ENCODE data around the gene TCHP. TPM values are rescaled to one million over a fixed set of nuclear protein-coding genes. Genes with fewer than 3 reads are reported as not detected.
"Not testable (repeated sequence)": the region's sequence is repeated elsewhere in the genome, so short reads cannot be mapped to it uniquely, and the experiment has no call there.

The TCHP gene
- total RNA-seq (2021), result 12.6 and 13.3 TPM in 2 replicates
- long read RNA-seq, transcript TCHP-202 (13 exons, 3,090 nt), result major isoform, 35 of 50 reads
- long read RNA-seq, partial matches to known transcripts, result 7 of 50 reads
- long read RNA-seq, other reads (novel, unspliced or antisense), result 8 of 50 reads

- peaks cover 96% of the 10 kb centered on the region for H3K27me3 Mint-ChIP-seq (ENCODE audit: low read depth)
- WGBS (ENCODE audit: extremely low coverage, insufficient read length, low lambda C conversion rate), result no CpG with 5 or more reads among the region's 69 CpGs
- no peak within 1 kb of the TSS for H2BK20ac ChIP-seq (ENCODE audit: low read depth, low read length, poor library complexity, severe bottlenecking)
- no peak for TF ChIP-seq CTCF (conservative IDR thresholded peaks at IDR 0.05)
- peaks cover 13% of the 10 kb centered on the region for H3K23me2 ChIP-seq (ENCODE audit: insufficient read length, low read depth, low read length, poor library complexity, severe bottlenecking)
- no peak within 1 kb of the TSS for H2BK15ac ChIP-seq (ENCODE audit: low read depth, low read length)
- H4K5ac ChIP-seq (ENCODE audit: insufficient read length, low read depth, low read length), result peak within 1 kb of the TSS; percentile 6
- no peaks in the 10 kb centered on the region for H3K79me1 ChIP-seq (ENCODE audit: insufficient read depth, low read depth, low read length, poor library complexity, severe bottlenecking)
- no peak within 1 kb of the TSS for H2AFZ ChIP-seq (ENCODE audit: low read length)
- no peaks in the 10 kb centered on the region for H3K9me3 ChIP-seq (ENCODE audit: control insufficient read depth, low read depth, low read length)
- no peak within 1 kb of the TSS for H3K4ac ChIP-seq (ENCODE audit: low read depth, low read length)
- peak within 1 kb of the TSS; percentile 69 for H3K4me2 ChIP-seq (ENCODE audit: insufficient read depth, insufficient read length, low read length)
- no peak within 1 kb of the TSS for H2BK120ac ChIP-seq (ENCODE audit: low read depth, low read length, poor library complexity, severe bottlenecking)
- DNase-seq, result peak; percentile 82
- H3K9me3 Mint-ChIP-seq, result no peaks in the 10 kb centered on the region; a peak in 1 of 5 replicates
- no peak within 1 kb of the TSS for H3K56ac ChIP-seq (ENCODE audit: insufficient read length, low read depth, low read length)
- H4K20me1 ChIP-seq (ENCODE audit: control insufficient read depth, insufficient read depth, insufficient read length), result no peaks in the 10 kb centered on the region
- no peaks in the 10 kb centered on the region for H3K4me1 ChIP-seq (ENCODE audit: insufficient read depth, low read length)
- H4K91ac ChIP-seq (ENCODE audit: insufficient read length, low read depth, low read length), result no peak within 1 kb of the TSS
- peaks cover 16 to 18% (median 16%) of the 10 kb centered on the region in 3 experiments; a peak in 6 of 7 replicates for H3K36me3 Mint-ChIP-seq (ENCODE audit: insufficient read depth in 1 of 3, low read depth in 3 of 3)
- H3K4me3 Mint-ChIP-seq, result peak within 1 kb of the TSS; percentile 89 to 94
- H3K27me3 ChIP-seq (ENCODE audit: insufficient read depth, low read length), result peaks cover 60% of the 10 kb centered on the region
- H2AK5ac ChIP-seq (ENCODE audit: insufficient read length, low read length), result no peak within 1 kb of the TSS
- no peak within 1 kb of the TSS for H3K27ac ChIP-seq (ENCODE audit: insufficient read length, low read depth, low read length)
- peaks cover 19 to 26% of the 10 kb centered on the region in 2 experiments for H3K4me1 Mint-ChIP-seq
- no peak within 1 kb of the TSS for H2BK12ac ChIP-seq (ENCODE audit: insufficient read length, low read depth, low read length)
- H3K18ac ChIP-seq (ENCODE audit: insufficient read length, low read depth, low read length), result no peak within 1 kb of the TSS
- peak within 1 kb of the TSS; percentile 68 for H3K14ac ChIP-seq (ENCODE audit: insufficient read depth, low read length)
- no peak within 1 kb of the TSS for H3T11ph ChIP-seq (ENCODE audit: low read length)
- peak within 1 kb of the TSS; percentile 83 to 92 (median 91); a peak in 5 of 7 replicates for H3K27ac Mint-ChIP-seq
- H2BK5ac ChIP-seq (ENCODE audit: insufficient read length, low read length), result no peak within 1 kb of the TSS
- H3K79me2 ChIP-seq (ENCODE audit: insufficient read depth, low read length), result no peaks in the 10 kb centered on the region
- no peak within 1 kb of the TSS for H4K8ac ChIP-seq (replicated peaks; ENCODE audit: insufficient read length, low read depth, low read length)
- H3K9ac ChIP-seq (ENCODE audit: extremely low read depth, insufficient read length, low read length), result peak within 1 kb of the TSS; percentile 64
- H3K23ac ChIP-seq (ENCODE audit: insufficient read length, low read depth, low read length), result peak within 1 kb of the TSS; percentile 55
These were observed at the start of gene TCHP for GRCh38 chr12:109899783-109900751. Gene TCHP (plus strand): TSS chr12:109900274. CDS start chr12:109903027, 2,753 bp downstream.

GRCh38 chr12:109850518-109850917 lies 49.6 kb upstream of the TCHP start:
- H3K9ac ChIP-seq (ENCODE audit: extremely low read depth, insufficient read length, low read length); H3K18ac ChIP-seq (ENCODE audit: insufficient read length, low read depth, low read length); H3K4ac ChIP-seq (ENCODE audit: low read depth, low read length); H3K79me2 ChIP-seq (ENCODE audit: insufficient read depth, low read length); DNase-seq; H3K14ac ChIP-seq (ENCODE audit: insufficient read depth, low read length); H3K27me3 Mint-ChIP-seq (ENCODE audit: low read depth); H3K27ac Mint-ChIP-seq; H4K20me1 ChIP-seq (ENCODE audit: control insufficient read depth, insufficient read depth, insufficient read length); H3K27ac ChIP-seq (ENCODE audit: insufficient read length, low read depth, low read length); H3K23me2 ChIP-seq (ENCODE audit: insufficient read length, low read depth, low read length, poor library complexity, severe bottlenecking); H3K4me2 ChIP-seq (ENCODE audit: insufficient read depth, insufficient read length, low read length); H2BK15ac ChIP-seq (ENCODE audit: low read depth, low read length); H2AFZ ChIP-seq (ENCODE audit: low read length); H2BK120ac ChIP-seq (ENCODE audit: low read depth, low read length, poor library complexity, severe bottlenecking); H2BK5ac ChIP-seq (ENCODE audit: insufficient read length, low read length); H3K4me1 ChIP-seq (ENCODE audit: insufficient read depth, low read length); H4K91ac ChIP-seq (ENCODE audit: insufficient read length, low read depth, low read length); H4K5ac ChIP-seq (ENCODE audit: insufficient read length, low read depth, low read length); H3K27me3 ChIP-seq (ENCODE audit: insufficient read depth, low read length); H3K23ac ChIP-seq (ENCODE audit: insufficient read length, low read depth, low read length); H2AK5ac ChIP-seq (ENCODE audit: insufficient read length, low read length); H4K8ac ChIP-seq (replicated peaks; ENCODE audit: insufficient read length, low read depth, low read length); H3K4me1 Mint-ChIP-seq; H2BK20ac ChIP-seq (ENCODE audit: low read depth, low read length, poor library complexity, severe bottlenecking); H3K36me3 Mint-ChIP-seq (ENCODE audit: insufficient read depth in 1 of 3, low read depth in 3 of 3); H3K9me3 ChIP-seq (ENCODE audit: control insufficient read depth, low read depth, low read length); H3K9me3 Mint-ChIP-seq; H2BK12ac ChIP-seq (ENCODE audit: insufficient read length, low read depth, low read length); H3K4me3 Mint-ChIP-seq; H3T11ph ChIP-seq (ENCODE audit: low read length); H3K56ac ChIP-seq (ENCODE audit: insufficient read length, low read depth, low read length); H3K79me1 ChIP-seq (ENCODE audit: insufficient read depth, low read depth, low read length, poor library complexity, severe bottlenecking): not testable (repeated sequence)
- WGBS (ENCODE audit: extremely low coverage, insufficient read length, low lambda C conversion rate), result no CpG with 5 or more reads among the region's 6 CpGs

All from H9 (cell line).